A673 (cell line): ENCODE data around the gene UCP3.

Experiments
- EZH2 ChIP-seq: fragments of 200-600 bp; sonication (generic); IDR thresholded peaks from 2 replicates; pipeline ENCODE4 v1.6.1; 2017; ENCODE audit warnings: borderline replicate concordance, low read depth, mild to moderate bottlenecking, mixed read lengths, antibody characterized with exemption, low read length; ENCODE audit not compliant: poor library complexity, severe bottlenecking
- TF ChIP-seq, protein P1 (sequence below): fragments of 300-800, 200-600 bp; sonication (generic); conservative IDR thresholded peaks from 2 replicates; pipeline ENCODE4 v1.5.1; 2017; ENCODE audit warnings: low read depth, mild to moderate bottlenecking, antibody characterized with exemption, low read length, moderate library complexity, mixed read lengths

DNA sequence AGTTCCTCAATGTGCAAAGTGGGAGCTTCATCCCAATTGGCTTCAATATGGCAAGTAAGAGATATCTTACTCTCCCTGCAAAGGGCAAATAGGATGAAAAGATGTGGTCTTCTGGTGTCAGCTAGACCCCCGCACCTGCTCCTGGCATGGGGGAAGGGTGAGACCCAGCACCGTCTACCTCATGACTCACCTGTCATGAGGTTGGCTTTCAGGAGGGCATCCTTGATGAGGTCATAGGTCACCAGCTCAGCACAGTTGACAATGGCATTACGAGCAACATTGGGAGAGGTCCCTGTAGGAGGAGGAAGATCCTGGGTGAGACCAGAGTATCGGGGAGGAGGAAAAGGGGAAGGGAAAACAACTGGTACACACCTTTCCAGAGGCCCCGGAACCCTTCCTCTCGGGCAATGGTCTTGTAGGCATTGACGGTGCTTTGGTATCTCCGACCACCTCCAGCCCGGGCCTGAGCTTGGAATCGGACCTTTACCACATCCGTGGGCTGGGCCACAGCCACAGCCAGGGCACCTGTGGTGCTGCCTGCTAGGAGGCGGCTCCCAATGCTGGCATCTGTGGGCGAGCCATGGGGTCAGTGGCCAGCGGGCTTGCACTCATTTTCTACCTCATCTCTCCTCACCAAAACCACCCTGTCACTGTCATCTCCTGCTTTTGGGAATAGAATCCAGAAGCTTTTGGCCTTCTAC is 32.3 kb downstream of the UCP3 start:
- TF ChIP-seq, protein P1, sequence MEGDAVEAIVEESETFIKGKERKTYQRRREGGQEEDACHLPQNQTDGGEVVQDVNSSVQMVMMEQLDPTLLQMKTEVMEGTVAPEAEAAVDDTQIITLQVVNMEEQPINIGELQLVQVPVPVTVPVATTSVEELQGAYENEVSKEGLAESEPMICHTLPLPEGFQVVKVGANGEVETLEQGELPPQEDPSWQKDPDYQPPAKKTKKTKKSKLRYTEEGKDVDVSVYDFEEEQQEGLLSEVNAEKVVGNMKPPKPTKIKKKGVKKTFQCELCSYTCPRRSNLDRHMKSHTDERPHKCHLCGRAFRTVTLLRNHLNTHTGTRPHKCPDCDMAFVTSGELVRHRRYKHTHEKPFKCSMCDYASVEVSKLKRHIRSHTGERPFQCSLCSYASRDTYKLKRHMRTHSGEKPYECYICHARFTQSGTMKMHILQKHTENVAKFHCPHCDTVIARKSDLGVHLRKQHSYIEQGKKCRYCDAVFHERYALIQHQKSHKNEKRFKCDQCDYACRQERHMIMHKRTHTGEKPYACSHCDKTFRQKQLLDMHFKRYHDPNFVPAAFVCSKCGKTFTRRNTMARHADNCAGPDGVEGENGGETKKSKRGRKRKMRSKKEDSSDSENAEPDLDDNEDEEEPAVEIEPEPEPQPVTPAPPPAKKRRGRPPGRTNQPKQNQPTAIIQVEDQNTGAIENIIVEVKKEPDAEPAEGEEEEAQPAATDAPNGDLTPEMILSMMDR: no peak
- TF ChIP-seq EZH2: no peak
